ENCODE measurements around the gene BCDIN3D. TPM values are rescaled to one million over a fixed set of nuclear protein-coding genes. Genes with fewer than 3 reads are reported as not detected.
A peak's percentile ranks its signal among the peaks of the same experiment; 100 is the strongest.
"Not testable (repeated sequence)": the region's sequence is repeated elsewhere in the genome, so short reads cannot be mapped to it uniquely, and the experiment has no call there.

BCDIN3D gene
- total RNA-seq, 1 donor from 2014 or later = 3.9 TPM

DNA sequence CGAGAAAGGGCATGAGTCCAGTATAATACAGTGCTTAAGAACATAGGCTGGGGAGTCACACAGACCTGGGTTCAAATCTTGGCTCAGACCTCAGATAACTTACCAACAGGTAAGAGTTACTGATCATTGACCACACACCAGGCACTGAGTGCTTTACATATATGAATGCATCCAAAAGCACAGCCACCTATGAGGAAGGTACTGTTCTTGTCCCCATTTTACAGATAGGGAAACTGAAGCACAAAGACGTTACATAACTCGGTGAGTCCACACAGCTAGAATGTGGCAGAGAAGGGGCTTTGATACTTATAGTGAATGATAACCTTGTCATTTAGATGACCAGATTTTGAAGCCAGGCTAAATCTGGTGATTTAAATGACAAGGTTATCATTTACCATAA is 33.2 kb upstream of the BCDIN3D start:
- no peak for ATAC-seq

DNA sequence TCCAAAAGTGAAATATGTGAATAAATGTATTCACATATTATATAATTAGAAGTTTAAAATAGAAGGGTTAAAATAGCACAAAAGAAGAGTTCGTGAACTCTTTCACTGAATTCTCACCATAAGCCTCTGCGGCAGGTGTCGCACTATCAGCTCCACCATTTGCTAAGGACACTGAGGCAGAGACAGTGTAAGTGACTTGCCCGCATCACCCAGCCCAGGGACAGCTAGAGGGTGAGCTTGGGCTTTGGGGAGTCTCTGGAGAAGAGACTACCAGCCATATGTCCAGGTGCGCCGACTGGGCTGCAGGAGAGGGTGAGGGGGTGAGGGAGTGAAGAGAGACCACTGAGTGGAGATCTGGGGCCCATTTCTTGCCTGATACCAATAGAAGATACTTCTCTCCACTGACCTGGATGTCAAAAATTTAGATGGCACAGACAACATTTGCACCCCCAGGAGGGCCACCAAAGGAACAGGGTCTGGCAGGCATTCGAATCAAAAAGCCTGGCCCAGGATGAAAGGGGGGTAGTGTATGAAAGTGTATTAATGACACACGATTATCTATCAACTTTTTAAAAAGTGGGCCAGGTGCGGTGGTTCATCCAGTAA is 32.3 kb upstream of the BCDIN3D start:
- ATAC-seq = no peak

DNA sequence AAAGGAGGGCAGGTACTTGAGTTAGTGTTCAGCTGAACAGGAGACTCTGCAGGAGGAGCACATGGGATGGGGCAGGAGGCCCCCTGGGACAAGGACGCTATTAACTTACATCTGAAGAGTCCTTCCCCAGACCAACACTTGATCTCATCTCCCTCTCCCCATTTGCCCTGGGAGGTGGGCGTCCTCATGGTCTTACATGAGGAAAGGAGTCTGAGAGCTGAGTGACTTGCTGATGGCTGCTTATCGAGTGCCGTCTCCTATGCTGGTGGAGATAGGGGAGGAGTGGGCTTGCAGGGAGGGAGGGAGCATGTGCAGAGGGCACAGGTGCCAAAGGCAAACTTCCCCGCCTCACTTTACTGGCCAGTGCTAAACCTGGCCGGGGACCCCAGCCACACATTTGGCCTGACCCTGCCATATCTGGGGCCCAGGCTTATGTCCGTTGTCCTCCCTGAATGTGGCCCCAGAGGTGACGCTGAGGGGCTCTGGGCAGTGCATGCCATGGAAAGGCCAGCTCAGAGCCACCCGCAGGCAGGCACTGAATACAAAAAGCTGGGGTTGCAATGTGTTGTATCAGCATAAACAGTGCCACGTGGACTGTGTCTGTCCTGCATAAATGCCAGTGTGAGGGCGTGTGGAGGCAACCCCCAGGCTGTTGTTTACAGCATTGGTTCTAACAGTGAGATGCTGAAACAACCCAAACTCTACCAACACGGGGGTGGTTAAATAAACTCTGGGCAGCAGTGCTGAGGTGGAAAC is 31.4 kb upstream of the BCDIN3D start:
- no peak for ATAC-seq

DNA sequence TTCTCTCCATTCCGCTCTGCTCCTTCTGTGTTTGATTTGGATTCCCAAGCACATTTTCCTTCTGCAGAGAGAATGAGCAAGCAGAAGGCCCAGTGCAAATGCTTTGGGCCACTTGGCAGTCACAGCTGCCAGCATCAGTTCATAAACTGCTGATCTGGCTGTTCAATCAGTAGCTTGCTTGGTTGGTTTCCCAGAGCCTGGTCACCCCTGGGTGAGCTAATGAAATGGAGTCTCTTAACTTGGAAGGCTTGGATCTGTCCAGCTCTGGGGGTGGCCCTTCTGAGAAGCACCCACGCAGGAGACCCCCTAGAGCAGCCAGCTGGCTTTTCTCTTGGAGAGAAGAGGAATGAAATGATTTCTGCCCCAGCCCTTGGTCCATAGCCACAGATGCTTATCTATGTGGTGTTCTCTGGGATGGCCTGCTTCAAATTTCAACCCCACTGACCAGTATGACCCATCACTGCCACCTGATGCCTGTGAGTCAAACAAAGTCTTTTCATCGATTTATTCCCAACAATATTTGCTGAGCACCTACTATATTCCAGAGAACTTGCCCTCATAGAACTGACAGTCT is 30.5 kb upstream of the BCDIN3D start:
- ATAC-seq = no peak

DNA sequence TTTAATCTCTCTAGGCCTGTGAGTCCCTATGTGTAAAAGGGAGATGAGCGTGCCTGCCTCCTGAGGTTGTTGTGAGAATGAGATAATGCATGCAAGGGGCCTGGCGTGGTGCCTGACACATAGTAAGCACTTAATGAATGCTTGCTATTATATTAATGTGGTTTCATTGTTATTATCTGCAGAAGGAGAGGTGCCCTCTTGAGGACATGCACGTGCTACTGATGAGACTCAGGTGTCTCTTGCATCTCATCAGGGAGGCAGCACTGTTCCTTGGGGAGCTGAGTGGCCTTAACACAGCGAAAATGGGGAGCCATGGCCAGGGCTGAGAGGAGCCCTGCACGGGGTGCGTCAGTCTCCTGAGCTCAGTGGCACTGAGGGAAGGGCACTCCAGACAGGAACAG is 29.9 kb upstream of the BCDIN3D start:
- ATAC-seq = no peak

DNA sequence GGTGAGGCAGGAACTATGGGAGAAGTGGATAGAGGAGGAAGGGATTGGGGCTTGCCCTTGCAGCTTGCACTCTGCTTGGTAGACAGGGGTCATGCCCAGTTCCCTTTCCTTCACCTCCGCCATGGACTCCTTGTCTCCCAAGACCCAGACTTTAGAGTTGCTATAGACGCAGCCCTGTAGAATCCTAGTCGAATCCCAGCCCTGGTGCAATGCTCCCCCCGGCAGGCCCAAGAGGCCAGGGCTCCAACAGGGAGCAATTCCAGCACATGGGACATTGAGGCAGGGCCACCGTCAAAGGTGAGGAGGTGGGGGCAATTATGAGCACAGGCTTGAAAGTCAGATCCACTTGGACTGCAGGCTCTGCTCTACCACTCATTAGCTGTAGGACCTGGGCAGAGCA is 29.5 kb upstream of the BCDIN3D start:
- no peak for ATAC-seq

DNA sequence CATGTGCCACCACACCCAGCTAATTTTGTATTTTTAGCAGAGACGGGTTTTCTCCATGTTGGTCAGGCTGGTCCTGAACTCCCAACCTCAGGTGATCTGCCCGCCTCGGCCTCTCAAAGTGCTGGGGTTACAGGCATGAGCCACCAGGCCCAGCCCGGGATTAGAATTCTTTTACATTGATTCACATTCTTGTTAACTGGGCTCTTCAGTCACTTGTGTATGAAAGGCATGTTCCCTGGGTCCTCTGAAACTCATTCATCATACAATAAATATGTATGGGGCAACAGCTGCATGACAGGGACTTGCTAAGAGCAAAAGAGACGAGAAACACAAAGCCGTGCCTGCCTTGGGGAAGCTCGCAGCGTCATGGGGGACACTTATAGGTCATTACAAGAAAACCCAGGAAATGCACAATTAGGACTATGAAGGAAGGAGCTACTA is 28.9 kb upstream of the BCDIN3D start:
- ATAC-seq = not testable (repeated sequence)

DNA sequence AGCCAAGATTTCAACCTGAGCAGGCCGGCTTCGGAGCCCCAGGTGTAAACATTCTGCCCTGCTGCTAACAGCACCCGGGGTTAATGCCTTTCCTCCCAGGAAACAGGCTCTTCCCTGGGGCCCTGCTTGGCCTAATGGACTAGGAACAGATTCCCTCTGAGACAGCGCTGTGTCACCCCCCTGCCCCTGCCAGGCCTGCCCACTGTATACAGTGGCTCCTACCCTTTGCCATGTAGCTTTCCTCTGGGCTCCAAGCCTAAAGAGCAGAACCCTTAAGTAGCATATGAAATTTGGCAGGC is 28.3 kb upstream of the BCDIN3D start:
- ATAC-seq = no peak

DNA sequence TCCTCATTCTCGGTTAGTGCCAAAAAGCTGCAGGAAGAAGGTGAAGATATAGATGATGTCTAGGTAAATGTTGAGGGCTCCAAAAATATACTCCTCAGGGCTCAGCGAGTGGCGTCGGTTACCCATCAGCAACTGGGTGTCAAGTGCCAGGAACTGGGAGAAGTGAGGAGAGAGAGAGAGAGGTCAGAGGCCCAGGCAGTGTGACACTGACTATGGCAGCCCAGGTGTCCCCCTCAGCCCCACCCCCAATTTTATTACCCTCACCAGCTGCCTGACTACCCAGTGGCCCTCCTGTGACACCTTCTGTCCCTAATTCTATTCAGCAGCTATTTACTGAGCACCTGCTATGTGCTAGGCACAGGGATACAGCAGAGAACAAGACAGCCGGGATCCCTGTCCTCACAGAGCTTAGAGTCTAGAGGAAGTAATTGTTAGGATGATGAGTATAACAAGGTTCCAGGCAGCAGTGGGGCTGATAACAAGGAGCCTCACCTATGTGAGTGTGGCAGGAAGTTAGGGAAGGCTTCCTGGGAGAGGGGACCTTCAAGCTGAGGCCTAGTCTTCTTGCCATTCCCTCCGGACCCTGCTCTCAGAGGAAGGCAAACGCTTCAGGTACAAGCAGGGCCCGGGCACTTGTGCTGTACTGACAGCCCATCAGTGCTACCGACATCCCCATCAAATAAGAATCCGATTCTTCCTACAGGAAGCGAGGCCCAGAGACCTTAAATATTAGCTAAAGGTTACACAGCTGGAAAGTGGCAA is 27.8 kb upstream of the BCDIN3D start:
- no peak for ATAC-seq

DNA sequence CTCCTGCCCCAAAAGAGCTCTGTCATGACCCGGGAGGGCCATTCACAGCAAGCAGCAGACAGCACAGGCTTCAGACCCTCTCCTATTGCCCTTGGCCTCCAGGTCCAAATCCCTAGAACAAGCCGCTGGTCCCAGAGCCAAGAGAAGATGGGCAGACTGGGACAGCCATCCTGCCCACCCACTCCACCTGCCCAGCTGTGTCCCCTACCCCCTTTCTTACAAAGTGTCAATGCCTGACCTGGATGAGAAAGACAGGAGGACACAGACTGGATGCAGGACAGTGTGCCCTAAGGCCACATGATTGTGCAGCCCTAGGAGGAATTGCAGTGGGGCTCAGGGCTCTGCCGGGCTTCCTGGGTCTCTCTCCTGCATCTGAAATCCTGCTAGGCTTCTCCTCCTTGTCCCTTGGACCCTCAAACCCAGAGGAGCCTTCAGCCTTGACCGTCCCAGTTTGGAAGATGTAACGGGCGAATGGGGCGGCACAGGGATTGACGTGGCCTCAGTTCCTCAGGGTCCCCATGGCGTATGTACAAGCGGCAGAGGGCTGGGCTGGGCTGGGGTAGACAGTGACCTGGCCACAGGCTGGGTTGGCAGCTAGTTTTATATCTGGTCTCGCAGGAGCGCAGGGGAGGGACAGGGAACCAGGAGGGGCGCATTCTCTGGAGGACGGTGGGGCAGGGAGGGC is 27.1 kb upstream of the BCDIN3D start:
- no peak for ATAC-seq

DNA sequence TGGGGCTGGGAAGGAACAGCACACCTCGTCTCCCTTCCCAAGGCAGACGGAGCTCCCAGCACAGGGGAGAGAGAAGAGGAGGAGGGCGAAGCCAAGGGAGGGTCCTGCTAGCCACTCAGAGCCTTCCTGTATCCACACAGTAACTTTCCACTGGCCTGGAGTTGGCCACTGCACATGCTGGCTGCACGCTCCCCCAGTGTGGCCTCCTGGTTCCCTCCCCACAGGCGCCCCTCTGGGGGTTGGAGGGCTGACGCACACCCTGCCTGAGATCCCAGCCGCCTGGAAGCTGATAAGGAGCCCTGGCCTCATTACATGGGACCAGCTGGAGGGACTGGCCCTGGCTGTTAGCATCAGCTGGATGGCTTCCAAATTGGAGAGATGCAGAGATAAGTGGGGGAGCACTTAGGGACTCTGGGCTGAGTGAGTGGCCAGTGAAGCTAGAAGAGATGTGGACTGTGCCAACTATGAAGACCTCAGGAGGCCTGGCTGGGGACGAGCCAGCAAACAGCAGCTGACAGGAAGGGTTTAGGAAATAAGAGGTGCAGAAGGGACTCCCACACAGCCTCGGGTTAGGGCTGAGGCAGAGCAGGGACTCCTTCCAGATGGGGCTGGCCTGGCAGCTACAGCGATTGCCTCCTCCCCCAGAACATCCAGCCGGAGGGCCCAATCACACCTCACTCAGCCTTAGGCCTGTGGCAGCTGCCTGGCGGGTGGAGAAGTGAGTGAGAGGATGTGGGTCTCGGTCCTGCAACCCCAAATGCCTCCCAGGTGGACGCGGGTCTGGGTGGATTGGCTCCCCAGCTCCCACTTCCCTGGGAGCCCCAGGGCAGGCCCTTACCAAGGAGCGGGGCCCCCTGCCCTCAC is 26.3 kb upstream of the BCDIN3D start:
- peak; percentile 3 for ATAC-seq

DNA sequence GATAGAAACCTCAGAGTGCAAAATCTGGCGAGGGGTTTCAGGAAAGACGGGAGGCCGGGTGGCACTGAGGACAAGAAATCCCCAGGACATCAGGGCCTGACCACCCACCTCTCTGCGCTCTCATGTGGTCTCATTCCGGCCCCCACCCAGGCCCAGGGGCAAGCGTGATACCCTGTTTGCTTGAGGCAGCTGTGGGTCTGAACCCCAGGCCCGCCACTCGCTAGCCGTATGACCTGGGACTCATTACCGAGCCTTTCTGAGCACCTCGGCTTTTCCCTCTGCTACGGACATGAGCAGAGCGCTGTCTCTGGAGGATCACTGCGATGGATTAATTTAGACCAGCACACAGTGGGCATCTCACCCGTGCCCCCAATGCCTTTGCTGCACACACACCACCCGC is 25.5 kb upstream of the BCDIN3D start:
- ATAC-seq = no peak

DNA sequence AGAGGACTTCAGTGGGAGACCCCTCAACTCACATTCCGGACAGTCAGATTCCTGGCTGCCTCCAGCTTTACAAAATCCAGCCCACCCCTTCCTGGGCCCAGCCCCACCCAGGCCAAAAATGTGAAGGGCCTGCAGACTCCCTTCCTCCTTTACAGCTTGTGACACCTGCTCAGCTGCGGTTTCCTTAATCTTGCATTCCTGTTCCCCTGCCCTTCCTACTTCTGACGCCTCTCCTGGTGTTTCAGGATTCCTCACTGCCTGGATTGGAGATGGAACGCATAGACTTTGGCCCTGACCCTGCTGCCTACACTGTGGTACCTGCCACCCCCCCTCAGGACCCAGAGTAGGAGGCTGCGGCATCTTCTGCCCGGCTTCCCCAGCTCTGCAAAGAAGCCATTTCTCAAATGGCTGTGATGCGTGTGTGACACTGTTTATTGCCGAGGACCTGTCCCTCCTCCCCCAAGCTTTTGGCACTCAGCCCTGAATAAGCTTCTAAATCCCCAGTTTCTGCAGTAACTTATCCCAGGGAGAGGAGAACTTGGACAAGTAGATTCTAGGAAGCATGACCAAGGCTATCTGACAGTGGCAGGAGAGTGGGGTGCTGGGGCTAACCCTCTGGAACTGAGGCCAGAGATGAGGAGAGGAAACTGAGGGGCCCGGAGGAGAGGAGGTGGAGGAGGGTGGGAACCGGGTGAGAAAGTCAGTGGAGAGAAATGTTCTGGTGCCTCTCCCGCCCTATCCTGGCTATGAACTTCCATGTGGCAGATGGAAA is 24.9 kb upstream of the BCDIN3D start:
- ATAC-seq = peak; percentile 72

DNA sequence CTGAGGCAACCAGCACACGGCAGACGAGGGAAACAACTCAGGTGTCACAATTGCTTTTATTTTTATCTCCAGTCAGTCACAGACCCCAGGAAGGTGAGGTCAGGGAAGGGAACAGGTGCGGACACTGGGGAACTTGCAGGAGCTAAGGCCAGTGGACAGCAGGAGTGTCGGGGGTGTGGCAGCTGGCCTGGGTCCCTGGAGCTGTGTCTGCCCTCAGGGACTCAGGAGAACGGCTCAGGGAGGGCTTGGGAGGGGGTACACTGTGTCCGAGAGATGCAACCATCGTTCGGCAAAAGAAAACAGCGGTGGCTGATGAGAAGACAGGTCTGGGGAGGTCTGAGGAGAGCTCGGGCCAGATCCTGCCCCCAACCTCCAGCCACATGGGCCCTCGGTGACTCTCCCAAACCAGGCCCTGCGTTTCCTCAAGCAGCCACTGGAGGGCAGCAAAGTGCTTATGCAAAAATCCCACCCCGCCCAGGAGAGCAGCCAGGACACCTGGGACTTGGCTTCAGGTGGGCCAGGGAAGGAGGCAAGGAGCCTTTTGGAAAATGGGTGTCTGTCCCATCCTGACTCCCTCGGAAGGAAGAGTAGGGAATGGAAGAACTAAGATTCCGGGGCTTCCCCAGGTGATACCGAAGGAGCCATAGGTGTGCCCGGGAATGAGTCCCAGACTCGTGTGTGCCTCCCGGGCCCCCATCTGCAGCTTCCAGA is 24.1 kb upstream of the BCDIN3D start:
- ATAC-seq = peak; percentile 78

DNA sequence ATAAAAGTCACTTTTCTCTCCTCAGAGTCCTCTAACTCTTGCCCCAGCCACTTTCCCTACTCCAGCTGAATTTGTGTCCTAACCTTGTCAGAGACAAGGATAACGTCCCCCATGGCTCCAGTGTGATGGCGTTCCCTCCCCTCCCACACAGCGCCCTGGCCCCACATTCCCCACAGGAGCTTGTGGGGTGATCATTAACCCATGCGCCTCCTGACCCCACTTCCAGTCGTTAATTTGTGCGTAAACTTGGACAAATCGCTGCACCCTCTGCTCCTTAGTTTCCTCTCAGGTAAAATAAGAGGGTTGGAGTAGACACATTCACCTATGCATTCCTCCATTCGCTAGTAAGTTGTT is 22.9 kb upstream of the BCDIN3D start:
- no peak for ATAC-seq

DNA sequence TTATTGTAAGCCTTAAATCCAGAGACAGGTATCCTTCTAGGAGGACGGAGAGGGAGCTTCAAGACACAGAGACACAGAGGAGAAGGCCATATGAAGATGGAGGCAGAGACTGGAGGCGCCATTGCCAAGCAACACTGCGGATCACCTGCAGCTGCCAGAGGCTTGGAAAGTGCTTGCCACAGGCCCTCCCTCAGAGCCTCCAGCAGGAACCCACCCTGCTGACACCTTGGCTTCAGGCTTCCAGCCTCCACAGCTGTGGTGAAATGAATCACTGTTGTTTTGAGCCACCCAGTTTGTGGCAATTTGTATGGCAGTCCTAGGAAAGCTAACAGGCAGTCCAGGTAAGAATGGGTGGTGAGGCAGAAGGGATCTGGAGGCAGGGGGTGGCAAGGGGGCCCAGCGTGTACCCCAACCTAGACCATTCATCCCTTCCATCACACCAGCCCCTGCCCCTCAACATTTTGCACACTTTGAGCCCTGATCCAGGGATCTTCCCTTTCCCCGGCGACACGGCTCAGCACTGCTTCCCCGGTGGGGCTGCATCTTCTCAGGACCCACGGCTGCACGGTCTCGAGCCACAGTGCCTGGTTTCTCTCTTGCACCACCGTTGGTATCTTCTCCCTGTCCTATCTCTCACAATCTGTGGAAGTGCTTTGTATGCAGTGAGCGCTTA is 22.3 kb upstream of the BCDIN3D start:
- ATAC-seq = no peak

DNA sequence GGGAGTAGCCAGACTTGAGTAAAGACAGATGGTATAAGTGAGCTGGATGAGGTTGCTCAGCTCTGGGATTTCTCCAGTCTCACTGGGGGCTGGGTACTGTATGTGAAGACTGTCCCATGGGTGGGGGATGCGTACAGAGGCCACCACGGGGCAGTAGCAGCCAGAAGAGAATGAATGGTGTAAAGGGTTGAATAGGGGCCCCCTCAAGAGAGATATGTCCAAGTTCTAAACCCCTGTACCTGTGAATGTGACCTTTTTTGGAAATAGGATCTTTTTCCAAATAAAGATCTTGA is 21.8 kb upstream of the BCDIN3D start:
- ATAC-seq = no peak

DNA sequence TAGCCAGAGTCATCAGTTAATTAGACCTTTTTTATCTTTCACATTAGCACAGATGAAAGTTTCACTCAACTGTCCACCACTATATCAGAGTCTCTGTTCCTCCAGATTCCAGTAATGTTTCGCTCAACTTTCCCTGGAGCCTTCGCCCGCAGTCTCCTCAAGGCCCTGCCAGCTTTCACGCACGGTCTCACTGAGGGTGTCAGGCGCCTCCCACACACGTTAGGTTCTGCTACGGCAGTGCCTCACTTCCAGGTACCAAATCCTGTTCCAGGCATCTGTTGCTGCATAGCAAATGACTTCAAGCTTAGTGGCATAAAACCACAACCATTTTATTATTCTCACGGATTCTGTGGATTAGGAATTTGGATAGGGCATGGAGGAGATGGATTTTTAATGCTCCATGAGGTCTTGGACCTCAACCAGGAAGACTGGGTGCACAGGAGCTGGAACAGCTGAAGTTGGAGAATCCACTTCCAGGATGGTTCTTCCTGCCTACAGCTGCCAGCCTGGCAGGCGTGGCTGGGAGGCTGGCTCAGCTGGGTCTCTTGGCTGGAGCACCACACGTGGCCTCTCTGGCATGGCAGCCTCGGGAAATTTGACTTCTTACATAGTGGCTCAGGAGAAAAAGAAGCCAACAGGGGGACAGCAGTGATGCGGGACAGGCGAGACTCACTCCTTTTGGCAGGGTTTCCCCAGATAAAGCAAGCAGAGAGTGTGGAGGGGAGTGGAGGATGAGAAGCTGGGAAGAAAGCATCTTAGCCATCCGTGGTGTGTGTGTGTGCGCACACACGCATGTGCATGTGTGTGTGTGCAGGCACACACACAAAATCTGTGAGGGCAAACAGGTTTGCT is 21.3 kb upstream of the BCDIN3D start:
- ATAC-seq = no peak

DNA sequence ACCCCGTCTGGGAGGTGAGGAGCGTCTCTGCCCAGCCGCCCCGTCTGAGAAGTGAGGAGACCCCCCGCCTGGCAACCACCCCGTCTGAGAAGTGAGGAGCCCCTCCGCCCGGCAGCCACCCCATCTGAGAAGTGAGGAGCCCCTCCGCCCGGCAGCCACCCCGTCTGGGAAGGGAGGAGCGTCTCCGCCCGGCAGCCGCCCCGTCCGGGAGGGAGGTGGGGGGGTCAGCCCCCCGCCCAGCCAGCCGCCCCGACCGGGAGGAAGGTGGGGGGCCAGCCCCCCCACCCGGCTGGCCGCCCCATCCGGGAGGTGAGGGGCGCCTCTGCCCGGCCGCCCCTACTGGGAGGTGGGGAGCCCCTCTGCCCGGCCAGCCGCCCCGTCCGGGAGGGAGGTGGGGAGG is 18.0 kb upstream of the BCDIN3D start:
- not testable (repeated sequence) for ATAC-seq

All from esophagus mucosa (tissue), 1 donor.